GM19023 (cell line): ENCODE data around the gene SLCO3A1.

Source experiments
- ATAC-seq: cut with Tn5 transposase; IDR thresholded peaks from one replicate; pipeline ENCODE4 v1.9.1; 2021; ENCODE audit warnings: mild to moderate bottlenecking, moderate library complexity; ENCODE audit not compliant: unreplicated experiment

Gene SLCO3A1

GRCh38 chr15:92152983-92153382, 299.5 kb downstream of the SLCO3A1 start:
- no peak for ATAC-seq

DNA sequence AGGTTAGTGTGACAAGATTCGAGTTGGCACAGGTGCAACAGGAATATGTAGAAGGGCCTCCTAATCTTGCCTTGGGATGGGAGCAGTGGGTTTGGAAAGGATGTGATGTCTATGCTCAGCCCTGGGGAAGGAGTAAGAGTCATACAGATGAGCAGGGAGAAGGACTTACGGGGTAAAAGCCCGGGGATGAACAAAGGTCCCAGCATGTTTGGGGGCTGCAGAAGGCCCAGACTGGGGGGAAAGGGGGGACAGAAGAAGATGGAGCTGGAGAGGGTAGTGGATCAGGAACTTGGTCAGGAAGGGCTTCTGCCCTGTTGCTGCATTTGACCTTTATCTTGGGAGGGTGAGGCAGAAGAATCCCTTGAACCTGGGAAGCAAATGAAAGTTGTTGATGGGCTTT, 300.1 kb downstream of the SLCO3A1 start:
- no peak for ATAC-seq

- no peak for ATAC-seq
Observed at GRCh38 chr15:92155934-92156333, 302.4 kb downstream of the SLCO3A1 start.

GRCh38 chr15:92157666-92158298, 304.3 kb downstream of the SLCO3A1 start:
- ATAC-seq, result no peak

DNA sequence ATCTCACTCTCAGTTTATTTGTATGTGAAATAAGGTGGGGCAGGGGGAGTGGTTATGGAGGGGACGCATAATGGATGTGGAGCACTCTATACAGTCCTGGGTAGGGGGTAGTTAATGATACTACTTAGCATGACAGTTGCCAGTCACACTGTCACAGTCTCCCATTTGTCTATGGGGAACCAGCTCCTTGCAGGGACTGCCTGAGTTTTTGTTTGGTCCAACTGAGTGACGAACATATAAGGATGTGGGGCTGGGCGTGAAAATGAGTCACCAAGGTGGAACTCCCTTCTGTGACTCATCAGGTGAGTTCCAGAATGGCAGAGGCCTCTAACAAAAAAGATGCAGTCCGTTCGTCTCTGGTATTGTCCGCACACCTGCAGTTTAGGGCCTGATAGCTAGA, 304.9 kb downstream of the SLCO3A1 start:
- ATAC-seq, result no peak

DNA sequence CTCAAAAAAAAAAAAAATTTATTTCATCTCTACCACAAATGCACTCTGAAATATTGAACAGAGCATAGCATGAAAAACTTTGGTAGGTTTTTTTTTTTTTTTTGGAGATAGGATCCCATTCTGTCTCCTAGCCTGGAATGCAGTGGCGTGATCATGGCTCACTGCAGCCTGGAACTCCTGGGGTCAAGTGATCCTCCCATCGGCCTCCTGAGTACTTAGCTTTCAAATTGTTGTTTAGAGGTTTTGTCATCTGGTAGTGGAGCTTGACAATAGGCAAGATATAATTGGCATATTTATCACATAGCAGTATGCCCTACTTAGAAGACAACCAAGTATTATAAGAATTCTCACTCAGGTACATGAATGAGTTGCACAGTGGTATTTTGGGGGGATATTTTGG, 306.0 kb downstream of the SLCO3A1 start:
- no peak for ATAC-seq

GRCh38 chr15:92159906-92160841, 306.7 kb downstream of the SLCO3A1 start:
- ATAC-seq, result no peak

DNA sequence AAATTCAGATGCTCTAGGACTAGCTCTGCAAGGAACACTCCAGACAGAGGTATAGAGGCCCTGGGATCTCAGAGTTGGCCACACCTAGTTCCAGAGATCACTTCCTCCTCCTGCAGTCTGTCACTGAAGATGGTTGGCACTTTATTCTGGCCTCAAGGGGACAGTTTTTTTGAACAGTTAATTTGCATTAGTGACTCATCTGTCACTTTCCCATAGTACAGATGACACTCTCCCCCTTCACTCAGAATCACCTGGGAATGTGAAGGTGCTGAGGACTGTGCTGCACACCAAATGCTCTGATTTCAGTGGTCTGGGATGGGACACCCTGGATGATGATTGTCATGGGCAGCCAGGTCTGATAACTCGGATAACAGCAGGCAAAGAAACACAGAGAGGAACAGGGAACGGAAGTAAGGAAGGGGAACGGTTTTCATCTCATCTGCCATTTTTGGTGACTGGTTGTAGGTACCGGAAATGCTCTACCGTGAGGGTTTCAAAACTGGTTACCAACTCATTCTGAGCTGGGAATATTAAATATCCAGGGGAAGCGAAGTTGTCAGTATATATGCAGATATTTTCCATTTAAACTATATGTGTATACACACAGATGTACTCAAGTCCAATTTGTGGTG, 307.6 kb downstream of the SLCO3A1 start:
- peak; percentile 96 for ATAC-seq

DNA sequence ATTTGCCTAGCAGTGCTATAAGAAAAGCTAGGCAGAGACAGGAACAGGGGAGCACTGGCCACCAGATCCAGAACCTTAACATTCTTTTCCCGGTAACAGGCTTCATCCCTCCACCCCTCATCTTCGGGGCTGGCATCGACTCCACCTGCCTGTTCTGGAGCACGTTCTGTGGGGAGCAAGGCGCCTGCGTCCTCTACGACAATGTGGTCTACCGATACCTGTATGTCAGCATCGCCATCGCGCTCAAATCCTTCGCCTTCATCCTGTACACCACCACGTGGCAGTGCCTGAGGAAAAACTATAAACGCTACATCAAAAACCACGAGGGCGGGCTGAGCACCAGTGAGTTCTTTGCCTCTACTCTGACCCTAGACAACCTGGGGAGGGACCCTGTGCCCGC, 309.1 kb downstream of the SLCO3A1 start:
- no peak for ATAC-seq

GRCh38 chr15:92163641-92164040, 310.1 kb downstream of the SLCO3A1 start:
- ATAC-seq, result no peak

DNA sequence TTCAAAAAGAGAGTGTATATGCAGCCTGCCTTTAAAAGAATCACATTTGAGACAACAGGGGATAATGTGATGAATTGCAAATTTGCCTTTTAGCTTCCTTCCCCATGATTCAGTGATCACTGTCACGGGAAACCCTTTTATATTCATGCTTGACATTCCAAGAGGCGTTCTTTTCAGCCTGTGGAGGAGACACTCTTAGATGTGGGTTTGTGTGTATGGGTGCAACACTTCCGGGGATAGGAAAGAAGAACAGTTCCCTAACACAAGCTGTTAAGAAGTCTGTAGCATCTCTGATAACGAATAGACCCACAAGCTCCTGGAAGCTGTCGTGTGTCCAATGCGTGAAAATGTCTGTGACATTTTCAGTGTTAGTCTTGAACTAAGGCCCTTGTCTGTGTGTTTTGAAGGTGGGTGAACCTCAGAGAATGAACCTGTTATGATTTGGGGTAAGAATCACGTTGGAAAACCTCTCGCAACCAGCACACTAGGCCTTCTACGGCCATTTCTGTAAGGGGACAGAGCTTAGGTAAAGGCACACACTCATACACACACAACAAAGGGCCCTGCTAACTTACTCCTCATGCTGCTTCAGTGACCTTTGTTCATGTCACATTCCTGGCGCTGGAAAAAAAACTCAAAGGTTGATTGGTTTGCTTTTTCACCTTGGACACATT, 311.0 kb downstream of the SLCO3A1 start:
- ATAC-seq, result no peak

- no peak for ATAC-seq
Observed at GRCh38 chr15:92165001-92165346, 311.5 kb downstream of the SLCO3A1 start.

DNA sequence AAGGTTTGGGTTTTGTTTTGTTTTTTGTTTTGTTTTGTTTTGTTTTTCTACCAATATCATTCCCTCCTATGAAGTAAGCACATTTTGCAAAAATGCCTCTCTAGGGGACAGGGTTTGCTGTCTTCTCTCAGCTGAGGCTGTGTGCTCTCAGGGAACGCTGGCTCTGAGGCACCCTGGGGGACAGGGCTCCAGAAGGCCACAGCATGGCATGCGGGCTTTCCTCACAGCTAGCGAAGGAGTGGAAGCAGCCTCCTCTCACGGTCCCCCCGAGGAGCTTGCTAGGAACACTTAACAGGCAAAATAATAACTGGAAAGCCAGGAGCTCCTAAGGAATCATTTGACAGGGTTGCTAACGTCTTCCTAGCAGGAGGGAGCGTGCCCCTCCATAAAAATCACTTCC, 312.5 kb downstream of the SLCO3A1 start:
- no peak for ATAC-seq

DNA sequence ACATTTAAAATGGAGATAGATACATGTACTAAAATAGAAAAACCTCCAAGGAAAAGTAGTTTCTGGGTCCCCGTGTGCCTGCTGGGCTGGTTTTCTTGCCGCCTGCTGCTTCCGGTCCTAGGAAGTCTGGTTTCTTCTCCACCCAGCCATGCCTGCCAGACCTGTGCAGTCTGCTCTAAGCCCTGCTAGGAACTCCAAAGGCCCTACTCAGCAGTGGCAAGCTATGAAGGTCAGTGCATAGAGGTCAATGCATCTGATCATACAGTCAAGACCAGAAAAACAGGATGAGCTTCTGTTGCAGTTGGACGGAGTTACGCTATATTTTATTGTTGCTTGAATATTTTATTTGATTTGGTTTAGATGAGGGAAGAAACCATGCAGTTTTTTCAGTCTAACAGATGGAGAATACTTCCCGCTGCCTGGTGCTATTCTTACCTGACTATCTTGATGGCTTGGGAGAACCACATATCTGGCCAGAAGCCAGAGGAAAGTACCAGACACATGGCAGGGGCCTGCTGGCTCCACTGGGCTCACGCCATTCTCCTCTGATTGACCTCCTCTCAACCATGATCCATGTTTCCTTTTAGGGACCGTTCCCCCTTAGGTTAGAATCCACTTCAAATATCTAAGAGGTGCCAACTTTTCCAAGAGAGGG, 313.4 kb downstream of the SLCO3A1 start:
- no peak for ATAC-seq

DNA sequence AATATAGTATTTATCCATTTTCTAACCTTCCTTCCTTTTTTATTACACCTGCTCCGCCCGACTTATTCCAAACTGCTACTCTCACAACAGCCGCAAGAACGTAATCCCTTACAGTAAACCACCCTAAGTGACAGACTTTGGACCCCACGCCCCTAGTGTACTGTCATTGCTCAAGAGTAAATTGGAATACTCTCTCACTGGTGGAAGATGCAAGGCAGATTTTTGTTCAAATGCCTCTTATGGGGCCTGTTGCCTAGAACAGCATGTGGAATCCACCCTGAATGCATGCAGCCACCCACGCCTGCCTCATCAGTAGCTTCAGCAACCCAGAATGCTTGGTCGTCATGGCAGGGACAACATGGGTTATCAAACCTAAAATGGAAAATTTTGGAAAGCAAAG, 313.9 kb downstream of the SLCO3A1 start:
- no peak for ATAC-seq

DNA sequence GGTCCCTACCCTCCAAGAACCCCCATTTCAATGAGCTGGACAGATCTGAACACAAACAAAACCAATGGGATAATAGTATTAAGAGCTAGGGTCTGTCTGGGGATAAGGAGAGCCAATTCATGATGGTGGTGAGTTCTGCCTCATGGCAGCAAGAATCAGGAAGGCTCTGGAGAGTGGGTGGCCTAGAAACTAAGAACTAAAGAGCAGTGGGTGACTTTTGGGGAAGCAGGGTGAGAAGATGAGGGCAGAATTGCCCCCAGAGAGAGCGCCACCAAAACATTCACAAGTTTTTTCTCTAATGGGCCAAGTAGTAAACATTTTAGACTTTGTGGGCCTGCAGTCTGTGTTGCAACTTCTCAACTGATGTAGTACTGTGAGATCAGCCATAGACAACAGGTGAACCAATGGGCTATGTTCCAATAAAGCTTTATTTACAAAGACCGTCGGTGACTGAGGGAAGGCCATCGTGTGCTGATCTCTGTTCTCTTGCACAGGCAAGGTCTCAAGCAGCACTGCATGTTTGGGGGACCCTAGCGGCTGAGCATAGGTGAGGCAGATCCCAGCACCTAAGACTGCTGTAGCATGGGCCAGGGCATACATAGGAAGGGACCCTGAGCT, 314.7 kb downstream of the SLCO3A1 start:
- no peak for ATAC-seq

DNA sequence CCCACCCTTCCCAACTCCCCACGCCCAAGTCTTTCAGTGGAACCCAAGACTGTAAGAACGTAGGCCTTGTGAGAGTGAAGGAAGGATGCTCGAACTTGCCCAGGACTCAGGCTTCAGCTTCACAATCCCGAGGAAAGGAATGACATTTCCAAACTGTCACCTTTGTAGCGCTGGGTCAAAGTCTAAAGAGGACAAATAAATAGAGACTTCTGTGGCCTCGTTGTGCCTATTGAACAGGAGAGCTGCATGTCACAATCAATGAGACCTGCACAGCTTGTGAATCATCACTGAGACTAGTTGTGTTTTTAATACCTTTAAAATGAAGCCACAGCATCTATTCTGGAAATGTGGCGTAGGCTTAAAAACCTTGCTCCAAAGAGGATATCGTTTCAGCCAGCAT, 317.4 kb downstream of the SLCO3A1 start:
- ATAC-seq, result no peak

DNA sequence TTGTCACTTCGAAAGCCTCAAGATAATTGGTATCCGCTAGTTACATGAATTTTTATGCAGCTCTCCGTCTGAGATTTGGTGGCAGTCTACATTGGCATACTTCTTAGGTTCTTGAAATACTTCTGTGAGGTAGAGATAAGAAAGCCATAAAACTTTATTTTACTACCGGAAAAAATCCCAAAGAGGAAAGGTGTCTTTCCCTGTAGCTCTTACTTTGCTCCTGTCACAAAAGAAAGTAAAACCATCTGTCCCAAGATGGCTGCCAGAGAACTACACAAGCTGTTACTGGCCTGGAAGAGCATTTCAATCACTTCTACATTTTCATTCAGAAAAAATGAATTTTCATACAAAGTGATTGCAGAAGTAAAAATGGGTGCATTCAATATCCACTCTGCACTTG, 325.4 kb downstream of the SLCO3A1 start:
- no peak for ATAC-seq

DNA sequence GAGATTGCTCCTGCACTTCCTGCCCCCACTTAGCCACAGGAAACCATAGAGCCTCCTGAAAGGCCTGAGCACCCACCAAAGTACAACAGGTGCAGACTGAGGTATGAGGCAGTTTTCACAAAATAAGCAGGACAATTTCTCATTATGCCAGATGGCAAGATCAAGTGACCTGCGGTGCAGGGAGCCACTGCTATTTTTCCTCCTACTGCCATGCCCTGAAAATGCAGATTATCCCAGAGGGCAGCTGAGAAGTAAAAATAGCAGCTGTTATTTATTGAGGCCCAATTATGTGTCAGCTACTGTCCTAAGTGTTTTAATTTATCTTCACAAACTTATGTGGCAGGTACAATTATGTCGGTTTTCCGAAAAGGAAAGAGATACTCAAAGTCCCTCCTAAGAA, 330.6 kb downstream of the SLCO3A1 start:
- ATAC-seq, result no peak

DNA sequence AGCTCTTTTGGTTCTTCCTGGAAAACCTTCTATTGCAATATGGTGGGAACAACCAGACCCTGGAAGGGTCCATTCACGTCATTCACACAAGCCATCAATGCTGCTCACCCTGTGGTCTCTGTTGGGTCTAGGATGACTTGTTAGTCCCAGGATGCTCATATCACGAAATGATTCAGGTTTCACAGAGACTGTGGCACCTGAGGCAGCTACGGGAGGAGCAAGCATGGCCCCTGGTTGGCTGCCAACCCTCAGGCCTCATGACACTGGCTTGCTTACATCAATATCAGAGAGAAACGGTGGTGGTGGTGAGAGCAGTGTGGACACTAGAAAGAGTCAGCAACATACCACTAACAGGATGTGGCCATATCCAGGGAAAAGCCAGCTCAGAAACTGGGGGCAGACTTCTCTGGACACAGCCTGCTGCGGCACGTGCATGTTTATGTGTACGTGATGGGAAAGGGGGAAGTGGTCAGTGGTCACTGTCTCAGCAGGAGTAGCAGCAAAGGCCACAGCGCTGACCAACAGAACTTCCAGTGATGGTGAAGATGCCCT, 331.2 kb downstream of the SLCO3A1 start:
- no peak for ATAC-seq
